ENCODE measurements around the gene CTDP1. TPM values are rescaled to one million over a fixed set of nuclear protein-coding genes. Genes with fewer than 3 reads are reported as not detected.
A peak's percentile ranks its signal among the peaks of the same experiment; 100 is the strongest.

The CTDP1 gene
- total RNA-seq, 4 donors from 2014 or later, result 18.6 to 35.3 (median 27.4) TPM

DNA sequence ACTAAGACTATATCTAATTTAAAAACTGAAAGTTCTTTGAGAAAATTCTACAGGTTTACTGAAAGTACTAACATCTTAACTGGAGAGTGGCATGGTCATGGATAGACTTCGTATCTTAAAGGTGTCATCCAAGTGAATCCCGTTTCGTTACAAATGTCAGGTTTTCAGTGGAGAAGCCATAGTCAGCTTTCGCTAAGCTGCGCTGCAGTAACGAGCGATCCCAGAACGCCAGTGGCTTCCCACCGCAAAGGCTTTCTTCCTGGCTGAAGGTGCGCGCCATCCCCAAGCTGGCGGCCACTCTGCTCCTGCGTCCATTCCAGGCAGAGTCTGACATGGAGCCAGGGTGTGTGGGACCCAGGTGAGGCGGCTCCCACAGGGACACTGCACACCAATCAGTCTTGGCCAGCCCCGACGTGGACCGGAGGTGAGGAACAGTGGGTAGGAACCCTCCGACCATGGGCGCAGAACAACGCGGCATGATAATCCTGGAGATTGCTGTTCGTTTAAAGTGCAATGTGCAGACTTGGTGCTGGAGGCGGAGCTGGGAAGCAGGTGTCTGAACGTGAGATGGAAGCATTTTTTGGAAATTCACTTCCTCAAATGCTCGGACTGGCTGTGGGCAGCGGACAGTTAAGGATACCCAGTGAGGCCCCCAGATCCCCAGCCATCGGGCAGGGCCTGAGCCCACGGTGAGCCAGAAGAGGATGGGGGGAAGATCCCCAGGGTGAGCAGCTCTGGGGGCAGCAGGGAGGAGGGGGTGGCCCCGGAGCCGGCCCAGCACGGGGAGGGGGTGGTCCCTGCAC is 90.3 kb downstream of the CTDP1 start:
- Histone ChIP-seq H3K9me3 (peaks cover 4% of the 10 kb centered on the region), H3K27me3 (peaks cover 31% of the 10 kb centered on the region), H3K4me3 (no peak overlapping the region), H3K36me3 (no peaks in the 10 kb centered on the region), H3K4me1 (no peaks in the 10 kb centered on the region), H3K27ac (no peak overlapping the region)
- WGBS, result 80% methylated on average over 26 of the region's 31 CpGs
- DNase-seq (ENCODE audit: low spot score in 2 of 2), result peak in 1 of 2 donors; percentile 33
- no peak for TF ChIP-seq EP300 (IDR thresholded peaks at IDR 0.05)
- no peak for TF ChIP-seq POLR2A (IDR thresholded peaks at IDR 0.05)
- TF ChIP-seq, protein P1, sequence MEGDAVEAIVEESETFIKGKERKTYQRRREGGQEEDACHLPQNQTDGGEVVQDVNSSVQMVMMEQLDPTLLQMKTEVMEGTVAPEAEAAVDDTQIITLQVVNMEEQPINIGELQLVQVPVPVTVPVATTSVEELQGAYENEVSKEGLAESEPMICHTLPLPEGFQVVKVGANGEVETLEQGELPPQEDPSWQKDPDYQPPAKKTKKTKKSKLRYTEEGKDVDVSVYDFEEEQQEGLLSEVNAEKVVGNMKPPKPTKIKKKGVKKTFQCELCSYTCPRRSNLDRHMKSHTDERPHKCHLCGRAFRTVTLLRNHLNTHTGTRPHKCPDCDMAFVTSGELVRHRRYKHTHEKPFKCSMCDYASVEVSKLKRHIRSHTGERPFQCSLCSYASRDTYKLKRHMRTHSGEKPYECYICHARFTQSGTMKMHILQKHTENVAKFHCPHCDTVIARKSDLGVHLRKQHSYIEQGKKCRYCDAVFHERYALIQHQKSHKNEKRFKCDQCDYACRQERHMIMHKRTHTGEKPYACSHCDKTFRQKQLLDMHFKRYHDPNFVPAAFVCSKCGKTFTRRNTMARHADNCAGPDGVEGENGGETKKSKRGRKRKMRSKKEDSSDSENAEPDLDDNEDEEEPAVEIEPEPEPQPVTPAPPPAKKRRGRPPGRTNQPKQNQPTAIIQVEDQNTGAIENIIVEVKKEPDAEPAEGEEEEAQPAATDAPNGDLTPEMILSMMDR (IDR thresholded peaks at IDR 0.05), result no peak
- TF ChIP-seq POLR2AphosphoS5 (IDR thresholded peaks at IDR 0.05), result no peak

DNA sequence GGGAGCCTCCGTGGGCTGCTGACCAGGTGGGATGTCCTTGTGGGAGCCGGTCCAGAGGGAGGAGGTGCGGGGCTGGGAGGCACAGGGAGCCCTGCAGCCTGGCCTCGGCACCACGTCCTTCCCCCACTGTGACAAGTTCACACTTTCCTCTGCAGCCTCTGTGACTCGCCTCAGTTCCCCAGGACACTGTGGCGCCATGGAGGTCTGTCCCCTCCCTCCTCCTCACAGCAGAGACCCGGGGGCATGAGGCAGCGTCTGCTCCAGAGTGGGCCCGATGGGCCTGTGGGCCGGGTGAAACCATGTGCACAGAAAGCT is 90.9 kb downstream of the CTDP1 start:
- Histone ChIP-seq H3K36me3 (no peaks in the 10 kb centered on the region), H3K4me1 (no peaks in the 10 kb centered on the region), H3K9me3 (peaks cover 4% of the 10 kb centered on the region), H3K27ac (no peak overlapping the region), H3K4me3 (no peak overlapping the region), H3K27me3 (peaks cover 37% of the 10 kb centered on the region)
- DNase-seq (ENCODE audit: low spot score in 2 of 2), result peak; percentile 29 to 59
- WGBS, result 71% methylated on average over 9 of the region's 11 CpGs
- TF ChIP-seq POLR2AphosphoS5 (IDR thresholded peaks at IDR 0.05) (no peak), POLR2A (IDR thresholded peaks at IDR 0.05) (no peak), EP300 (IDR thresholded peaks at IDR 0.05) (no peak)
- TF ChIP-seq, protein P1 (IDR thresholded peaks at IDR 0.05), result no peak

DNA sequence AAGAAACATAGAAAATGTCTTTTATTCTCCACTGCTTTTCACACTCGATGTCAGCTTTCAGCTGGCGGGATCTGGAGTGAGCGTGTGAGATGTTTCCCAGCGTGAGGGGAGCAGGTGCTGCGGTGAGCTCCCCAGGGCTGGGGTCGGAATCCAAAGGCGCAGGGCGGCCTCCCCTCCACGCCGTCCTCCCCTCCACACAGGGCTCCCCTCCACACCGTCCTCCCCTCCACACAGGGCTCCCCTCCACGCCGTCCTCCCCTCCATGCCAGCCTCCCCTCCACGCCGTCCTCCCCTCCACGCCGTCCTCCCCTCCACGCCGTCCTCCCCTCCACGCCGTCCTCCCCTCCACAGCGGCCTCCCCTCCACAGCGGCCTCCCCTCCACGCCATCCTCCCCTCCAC is 91.2 kb downstream of the CTDP1 start:
- DNase-seq (ENCODE audit: low spot score in 2 of 2), result peak in 1 of 2 donors; percentile 61
- 59% methylated on average over 21 of the region's 24 CpGs for WGBS
- peaks cover 41% of the 10 kb centered on the region for H3K27me3 ChIP-seq

DNA sequence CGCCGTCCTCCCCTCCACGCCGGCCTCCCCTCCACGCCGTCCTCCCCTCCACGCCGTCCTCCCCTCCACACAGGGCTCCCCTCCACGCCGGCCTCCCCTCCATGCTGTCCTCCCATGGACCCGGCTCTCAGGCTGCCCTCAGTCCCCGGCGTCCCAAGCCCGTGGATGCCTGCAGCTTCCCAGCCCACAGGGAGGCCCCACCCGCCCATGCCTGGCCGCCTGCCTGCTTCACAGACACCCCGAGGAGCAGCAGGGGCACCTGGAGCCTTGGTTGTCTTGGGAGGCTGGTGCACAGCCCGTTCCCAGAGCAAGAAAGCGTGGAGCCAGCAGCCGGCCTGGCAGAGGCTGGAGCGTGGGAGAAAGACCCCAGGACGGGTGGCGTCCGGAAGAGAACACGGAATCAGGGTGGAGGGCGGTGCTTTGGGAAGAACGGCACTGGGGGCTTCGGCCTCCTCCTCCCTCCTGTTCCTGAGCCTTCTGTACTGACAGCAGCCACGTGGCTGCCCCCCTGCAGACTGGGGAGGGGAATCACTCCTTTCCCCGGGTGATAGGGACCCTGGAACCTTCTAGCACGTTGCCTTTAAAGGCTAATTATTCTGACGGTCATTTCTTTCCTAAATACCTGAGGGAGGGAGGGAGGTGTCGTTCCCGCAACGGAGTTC is 92.0 kb downstream of the CTDP1 start:
- Histone ChIP-seq H3K4me3 (no peak overlapping the region), H3K27me3 (peaks cover 48% of the 10 kb centered on the region), H3K4me1 (no peaks in the 10 kb centered on the region), H3K36me3 (no peaks in the 10 kb centered on the region), H3K9me3 (peaks cover 4% of the 10 kb centered on the region), H3K27ac (no peak overlapping the region)
- peak; percentile 47 to 70 for DNase-seq (ENCODE audit: low spot score in 2 of 2)
- TF ChIP-seq, protein P1 (IDR thresholded peaks at IDR 0.05), result no peak
- WGBS, result 57% methylated on average over 34 of the region's 35 CpGs

More for the DNA sequence above, 91.2 kb downstream of the CTDP1 start:
- H3K4me3 ChIP-seq, result no peak overlapping the region
- peaks cover 4% of the 10 kb centered on the region for H3K9me3 ChIP-seq
- H3K27ac ChIP-seq, result no peak overlapping the region
- no peaks in the 10 kb centered on the region for H3K36me3 ChIP-seq
- H3K4me1 ChIP-seq, result no peaks in the 10 kb centered on the region
- no peak for TF ChIP-seq POLR2A (IDR thresholded peaks at IDR 0.05)
- TF ChIP-seq, protein P1 (IDR thresholded peaks at IDR 0.05), result no peak
- TF ChIP-seq EP300 (IDR thresholded peaks at IDR 0.05), result no peak
- TF ChIP-seq POLR2AphosphoS5 (IDR thresholded peaks at IDR 0.05), result no peak

DNA sequence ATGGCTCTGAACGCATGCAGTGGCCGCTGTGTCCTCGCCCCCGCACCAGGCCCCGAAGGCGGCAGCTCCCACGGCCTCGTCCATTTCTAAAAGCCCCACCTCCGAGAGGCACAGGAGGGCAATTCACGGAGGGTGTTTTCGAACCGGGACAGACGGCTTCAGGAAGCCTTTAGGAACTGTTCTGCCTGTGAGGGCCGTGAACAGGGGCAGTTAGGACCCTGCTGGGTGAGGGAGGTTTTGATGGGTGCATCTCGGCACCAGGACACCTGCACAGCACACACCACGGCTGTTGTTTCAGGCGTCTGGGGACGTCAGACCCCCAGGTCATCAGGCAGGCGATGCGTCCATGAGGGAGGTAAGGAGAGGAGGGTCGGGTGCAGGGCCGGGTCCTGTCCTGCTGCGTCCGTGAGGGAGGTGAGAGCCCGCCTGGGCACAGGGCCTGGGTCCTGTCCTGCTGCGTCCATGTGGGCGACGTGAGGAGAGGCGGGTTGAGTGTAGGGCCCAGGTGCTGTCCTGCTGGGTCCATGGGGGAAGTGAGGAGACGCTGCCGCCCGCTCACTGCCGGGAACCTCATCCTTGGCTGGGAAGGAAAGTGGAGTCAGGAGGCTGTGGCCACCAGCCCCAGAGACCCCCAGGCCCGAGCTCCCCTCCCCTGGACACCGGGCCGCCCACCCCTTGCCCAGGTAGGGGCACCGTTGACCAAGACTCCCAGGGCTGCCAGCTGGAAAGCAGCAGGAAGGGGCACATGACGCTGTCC is 92.7 kb downstream of the CTDP1 start:
- no peak overlapping the region for H3K4me3 ChIP-seq
- H3K36me3 ChIP-seq, result no peaks in the 10 kb centered on the region
- peaks cover 4% of the 10 kb centered on the region for H3K9me3 ChIP-seq
- H3K27me3 ChIP-seq, result peaks cover 55% of the 10 kb centered on the region
- peak; percentile 41 to 70 for DNase-seq (ENCODE audit: low spot score in 2 of 2)
- 77% methylated on average over 33 of the region's 38 CpGs for WGBS
- no peaks in the 10 kb centered on the region for H3K4me1 ChIP-seq
- H3K27ac ChIP-seq, result no peak overlapping the region
- TF ChIP-seq POLR2A (IDR thresholded peaks at IDR 0.05) (no peak), EP300 (IDR thresholded peaks at IDR 0.05) (no peak), POLR2AphosphoS5 (IDR thresholded peaks at IDR 0.05) (no peak)
- TF ChIP-seq, protein P1 (IDR thresholded peaks at IDR 0.05), result no peak

Data from suprapubic skin (tissue), 4 donors.